HG03280 (cell line): ENCODE data around the gene CFAP46.
"Not testable (repeated sequence)": the region's sequence is repeated elsewhere in the genome, so short reads cannot be mapped to it uniquely, and the experiment has no call there.

Source experiments
- ATAC-seq: cut with Tn5 transposase; IDR thresholded peaks from one replicate; pipeline ENCODE4 v1.9.1; 2021; ENCODE audit warnings: mild to moderate bottlenecking, moderate library complexity; ENCODE audit not compliant: unreplicated experiment

Gene CFAP46

GRCh38 chr10:132902656-132903575, 39.5 kb downstream of the CFAP46 start:
- not testable (repeated sequence) for ATAC-seq

GRCh38 chr10:132901351-132901750, 41.0 kb downstream of the CFAP46 start:
- no peak for ATAC-seq

GRCh38 chr10:132900211-132900756, 42.1 kb downstream of the CFAP46 start:
- ATAC-seq, result no peak

- no peak for ATAC-seq
Observed at GRCh38 chr10:132899751-132900065, 42.7 kb downstream of the CFAP46 start.

- ATAC-seq, result no peak
Observed at GRCh38 chr10:132899054-132899750, 43.2 kb downstream of the CFAP46 start.

- no peak for ATAC-seq
Observed at GRCh38 chr10:132898391-132899053, 43.8 kb downstream of the CFAP46 start.

- ATAC-seq, result no peak
Observed at GRCh38 chr10:132897516-132898381, 44.6 kb downstream of the CFAP46 start.

GRCh38 chr10:132893786-132894185, 48.6 kb downstream of the CFAP46 start:
- ATAC-seq, result not testable (repeated sequence)

GRCh38 chr10:132893090-132893489, 49.3 kb downstream of the CFAP46 start:
- ATAC-seq, result no peak

- no peak for ATAC-seq
Observed at GRCh38 chr10:132892004-132892403, 50.4 kb downstream of the CFAP46 start.

GRCh38 chr10:132891368-132891767, 51.0 kb downstream of the CFAP46 start:
- no peak for ATAC-seq

- no peak for ATAC-seq
Observed at GRCh38 chr10:132890301-132890700, 52.1 kb downstream of the CFAP46 start.

GRCh38 chr10:132889556-132889955, 52.8 kb downstream of the CFAP46 start:
- no peak for ATAC-seq

- no peak for ATAC-seq
Observed at GRCh38 chr10:132888898-132889490, 53.4 kb downstream of the CFAP46 start.

GRCh38 chr10:132888446-132888845, 53.9 kb downstream of the CFAP46 start:
- ATAC-seq, result not testable (repeated sequence)

- no peak for ATAC-seq
Observed at GRCh38 chr10:132886211-132887099, 55.9 kb downstream of the CFAP46 start.

- ATAC-seq, result no peak
Observed at GRCh38 chr10:132885451-132886210, 56.7 kb downstream of the CFAP46 start.

GRCh38 chr10:132884691-132885271, 57.6 kb downstream of the CFAP46 start:
- ATAC-seq, result no peak
